Fibroblast of lung (primary cell): ENCODE data around the gene EZH1. TPM values are rescaled to one million over a fixed set of nuclear protein-coding genes. Genes with fewer than 3 reads are reported as not detected.

ENCODE experiments used
- DNase-seq, 2 donors: peaks; one replicate each; pipeline versions ENCODE4 v3.0.0 to v3.0.0-alpha.2; 2010; ENCODE audit warnings: low read depth in 2 of 2
- H2AFZ ChIP-seq: 2 replicates; pipeline ENCODE4 v1.5.1; 2012; ENCODE audit warnings: low read length, control low read depth, inconsistent platforms
- H3K27ac ChIP-seq: 2 replicates; pipeline ENCODE4 v1.5.1; 2011; ENCODE audit warnings: low read length, control low read depth; ENCODE audit not compliant: insufficient read depth
- H3K27me3 ChIP-seq: 2 replicates; pipeline ENCODE4 v1.5.1; 2011; ENCODE audit warnings: mild to moderate bottlenecking, low read length; ENCODE audit not compliant: control insufficient read depth, insufficient read depth
- H3K36me3 ChIP-seq: 2 replicates; pipeline ENCODE4 v1.5.1; 2011; ENCODE audit warnings: low read length; ENCODE audit not compliant: control insufficient read depth, insufficient read depth
- H3K4me1 ChIP-seq: 2 replicates; pipeline ENCODE4 v1.5.1; 2011; ENCODE audit warnings: low read length; ENCODE audit not compliant: control insufficient read depth, insufficient read depth; ENCODE audit errors: extremely low read depth
- H3K4me2 ChIP-seq: 2 replicates; pipeline ENCODE4 v1.5.1; 2011; ENCODE audit warnings: low read length, control low read depth; ENCODE audit not compliant: insufficient read depth; ENCODE audit errors: extremely low read depth
- H3K4me3 ChIP-seq, 4 experiments: fragments of 200-600 bp in 1 of 4; sonication (generic) in 1 of 4; replicated peaks in 1 of 4; 2 replicates each; pipeline ENCODE4 v1.5.1; 2011 to 2016; ENCODE audit warnings: low read length in 4 of 4, low read depth in 3 of 4, mild to moderate bottlenecking in 3 of 4, control low read depth in 2 of 4, inconsistent platforms in 1 of 4, mixed read lengths in 1 of 4; ENCODE audit not compliant: insufficient read depth in 1 of 4; ENCODE audit errors: control extremely low read depth in 1 of 4
- H3K79me2 ChIP-seq: 2 replicates; pipeline ENCODE4 v1.5.1; 2012; ENCODE audit warnings: mild to moderate bottlenecking, low read length, inconsistent platforms; ENCODE audit not compliant: control insufficient read depth, insufficient read depth
- H3K9ac ChIP-seq: 2 replicates; pipeline ENCODE4 v1.5.1; 2011; ENCODE audit warnings: mild to moderate bottlenecking, low read length, control low read depth; ENCODE audit not compliant: insufficient read depth
- H3K9me3 ChIP-seq: 2 replicates; pipeline ENCODE4 v1.5.1; 2012; ENCODE audit warnings: low read depth, low read length; ENCODE audit not compliant: control insufficient read depth, insufficient read depth
- H4K20me1 ChIP-seq: 2 replicates; pipeline ENCODE4 v1.5.1; 2011; ENCODE audit warnings: low read length; ENCODE audit not compliant: control insufficient read depth, insufficient read depth; ENCODE audit errors: extremely low read depth
- EZH2 ChIP-seq: IDR thresholded peaks from 2 replicates; pipeline ENCODE4 v1.5.1; 2012; ENCODE audit warnings: low read length, control low read depth, mild to moderate bottlenecking; ENCODE audit errors: missing control alignments
- polyA plus RNA-seq, 2 donors: library from polyadenylated mRNA; depleted of rRNA in 1 of 2; stranded (reverse) in 1 of 2; unstranded in 1 of 2; fragments of >200 nt; gene quantifications; 2 replicates each; pipeline ENCODE4 v1.2.1, GENCODE V29; 2011 to 2012; ENCODE audit warnings: missing spikeins in 1 of 2
- total RNA-seq: library from RNA; depleted of rRNA; stranded (reverse); fragments of >200 nt; gene quantifications from 2 replicates; pipeline ENCODE4 v1.2.1, GENCODE V29; 2014
- TF ChIP-seq, protein P1 (sequence below), 2 donors: IDR thresholded peaks in 1 of 2; conservative IDR thresholded peaks in 1 of 2; 1 replicate in 1 of 2; 2 replicates in 1 of 2; pipeline ENCODE4 v1.5.1; 2011 to 2012; ENCODE audit warnings: low read length in 2 of 2, control low read depth in 1 of 2, inconsistent platforms in 1 of 2, low read depth in 1 of 2, mild to moderate bottlenecking in 1 of 2

EZH1 gene
- total and polyA plus RNA-seq, 2 donors (not counting 1 experiment from before 2014, with no cell fraction given) = 28.6 to 31.9 TPM

- H3K4me3 ChIP-seq = no peak overlapping the region
- H3K4me1 ChIP-seq = no peaks in the 10 kb centered on the region
- H3K79me2 ChIP-seq = no peaks in the 10 kb centered on the region
- no peaks in the 10 kb centered on the region for H4K20me1 ChIP-seq
- peaks cover 25% of the 10 kb centered on the region for H3K36me3 ChIP-seq
- no peak overlapping the region for H2AFZ ChIP-seq
- no peaks in the 10 kb centered on the region for H3K9me3 ChIP-seq
- TF ChIP-seq EZH2 = no peak
- TF ChIP-seq, protein P1, sequence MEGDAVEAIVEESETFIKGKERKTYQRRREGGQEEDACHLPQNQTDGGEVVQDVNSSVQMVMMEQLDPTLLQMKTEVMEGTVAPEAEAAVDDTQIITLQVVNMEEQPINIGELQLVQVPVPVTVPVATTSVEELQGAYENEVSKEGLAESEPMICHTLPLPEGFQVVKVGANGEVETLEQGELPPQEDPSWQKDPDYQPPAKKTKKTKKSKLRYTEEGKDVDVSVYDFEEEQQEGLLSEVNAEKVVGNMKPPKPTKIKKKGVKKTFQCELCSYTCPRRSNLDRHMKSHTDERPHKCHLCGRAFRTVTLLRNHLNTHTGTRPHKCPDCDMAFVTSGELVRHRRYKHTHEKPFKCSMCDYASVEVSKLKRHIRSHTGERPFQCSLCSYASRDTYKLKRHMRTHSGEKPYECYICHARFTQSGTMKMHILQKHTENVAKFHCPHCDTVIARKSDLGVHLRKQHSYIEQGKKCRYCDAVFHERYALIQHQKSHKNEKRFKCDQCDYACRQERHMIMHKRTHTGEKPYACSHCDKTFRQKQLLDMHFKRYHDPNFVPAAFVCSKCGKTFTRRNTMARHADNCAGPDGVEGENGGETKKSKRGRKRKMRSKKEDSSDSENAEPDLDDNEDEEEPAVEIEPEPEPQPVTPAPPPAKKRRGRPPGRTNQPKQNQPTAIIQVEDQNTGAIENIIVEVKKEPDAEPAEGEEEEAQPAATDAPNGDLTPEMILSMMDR (conservative IDR thresholded peaks at IDR 0.05 in 1 of 2, IDR thresholded peaks at IDR 0.05 in 1 of 2; ENCODE audit: low read depth in 1 of 2, low read length in 2 of 2) = no peak
- H3K27ac ChIP-seq = no peak overlapping the region
- DNase-seq = no peak
- H3K27me3 ChIP-seq = no peaks in the 10 kb centered on the region
- H3K9ac ChIP-seq = no peak overlapping the region
- no peak overlapping the region for H3K4me2 ChIP-seq
Observed at GRCh38 chr17:42690596-42690995, 54.2 kb downstream of the EZH1 start.

DNA sequence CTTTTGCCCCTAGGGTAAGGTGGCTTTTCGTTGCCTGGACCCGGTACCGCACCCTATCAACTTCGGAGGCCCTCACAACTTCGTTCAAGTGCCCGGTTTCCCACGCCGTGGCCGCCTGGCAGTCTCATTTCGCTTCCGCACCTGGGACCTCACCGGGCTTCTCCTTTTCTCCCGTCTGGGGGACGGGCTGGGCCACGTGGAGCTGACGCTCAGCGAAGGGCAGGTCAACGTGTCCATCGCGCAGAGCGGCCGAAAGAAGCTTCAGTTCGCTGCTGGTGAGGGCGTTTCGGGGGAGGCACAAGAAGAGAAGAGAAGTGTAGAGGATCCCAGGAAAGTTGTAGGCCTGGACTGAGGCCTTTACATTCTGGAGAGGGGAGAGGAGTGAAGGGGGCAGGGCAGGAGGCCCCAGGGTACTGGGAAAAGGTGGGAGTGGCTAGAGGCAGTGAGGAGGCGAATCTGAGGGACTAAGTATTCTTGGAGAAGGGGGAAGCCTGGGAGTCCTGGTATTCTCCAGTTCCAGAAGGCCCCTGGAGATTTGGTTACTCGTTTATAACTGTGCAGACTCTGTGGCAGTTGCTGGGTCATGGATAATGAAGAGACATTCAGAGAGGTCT, 57.0 kb downstream of the EZH1 start:
- H3K4me3 ChIP-seq = no peak overlapping the region
- no peaks in the 10 kb centered on the region for H3K27me3 ChIP-seq
- H3K9ac ChIP-seq = no peak overlapping the region
- H4K20me1 ChIP-seq = no peaks in the 10 kb centered on the region
- H3K27ac ChIP-seq = no peak overlapping the region
- no peak overlapping the region for H2AFZ ChIP-seq
- no peaks in the 10 kb centered on the region for H3K79me2 ChIP-seq
- TF ChIP-seq EZH2 = no peak
- TF ChIP-seq, protein P1 (conservative IDR thresholded peaks at IDR 0.05 in 1 of 2, IDR thresholded peaks at IDR 0.05 in 1 of 2; ENCODE audit: low read depth in 1 of 2, low read length in 2 of 2) = no peak
- DNase-seq = no peak
- no peaks in the 10 kb centered on the region for H3K9me3 ChIP-seq
- peaks cover 29% of the 10 kb centered on the region for H3K36me3 ChIP-seq
- no peak overlapping the region for H3K4me2 ChIP-seq
- peaks cover 5% of the 10 kb centered on the region for H3K4me1 ChIP-seq

DNA sequence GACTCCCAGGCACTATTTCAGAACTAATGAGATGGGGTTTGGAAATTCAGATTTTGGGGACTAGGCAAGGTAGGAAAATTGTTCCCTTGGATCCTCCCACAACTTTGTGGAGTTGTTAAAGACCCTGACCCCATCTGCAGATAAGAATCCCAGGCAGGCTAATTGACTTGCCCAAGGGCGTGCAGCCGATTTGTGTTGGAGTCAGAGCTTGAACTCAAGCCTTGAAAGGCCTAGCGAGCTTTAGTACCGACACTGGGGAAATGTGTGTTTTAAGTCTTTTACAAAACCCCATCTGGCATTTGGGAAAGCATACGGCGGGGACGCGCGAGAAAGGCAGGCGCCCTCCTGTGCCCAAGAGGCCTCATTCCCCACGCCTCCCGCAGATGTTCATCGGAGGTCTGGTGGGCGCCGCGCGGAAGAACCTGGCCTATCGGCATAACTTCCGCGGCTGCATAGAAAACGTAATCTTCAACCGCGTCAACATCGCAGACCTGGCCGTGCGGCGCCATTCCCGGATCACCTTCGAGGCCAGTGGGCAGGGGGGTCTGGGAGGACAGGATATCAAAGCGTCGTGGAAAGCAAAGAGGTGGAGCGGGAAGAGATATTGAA, 58.2 kb downstream of the EZH1 start:
- Histone ChIP-seq H3K4me2 (no peak overlapping the region), H3K9ac (no peak overlapping the region), H3K4me1 (peaks cover 10% of the 10 kb centered on the region), H3K36me3 (peaks cover 22% of the 10 kb centered on the region), H3K27ac (no peak overlapping the region), H3K27me3 (no peaks in the 10 kb centered on the region), H3K9me3 (no peaks in the 10 kb centered on the region), H4K20me1 (no peaks in the 10 kb centered on the region), H2AFZ (no peak overlapping the region), H3K79me2 (no peaks in the 10 kb centered on the region), H3K4me3 (no peak overlapping the region)
- no peak for DNase-seq
- no peak for TF ChIP-seq EZH2
- TF ChIP-seq, protein P1 (conservative IDR thresholded peaks at IDR 0.05 in 1 of 2, IDR thresholded peaks at IDR 0.05 in 1 of 2; ENCODE audit: low read depth in 1 of 2, low read length in 2 of 2) = no peak
